ENCODE results near the gene ITGA8. TPM values are rescaled to one million over a fixed set of nuclear protein-coding genes. Genes with fewer than 3 reads are reported as not detected.

Gene ITGA8
- total RNA-seq, 1 donor from 2014 or later, result 1.7 TPM

DNA sequence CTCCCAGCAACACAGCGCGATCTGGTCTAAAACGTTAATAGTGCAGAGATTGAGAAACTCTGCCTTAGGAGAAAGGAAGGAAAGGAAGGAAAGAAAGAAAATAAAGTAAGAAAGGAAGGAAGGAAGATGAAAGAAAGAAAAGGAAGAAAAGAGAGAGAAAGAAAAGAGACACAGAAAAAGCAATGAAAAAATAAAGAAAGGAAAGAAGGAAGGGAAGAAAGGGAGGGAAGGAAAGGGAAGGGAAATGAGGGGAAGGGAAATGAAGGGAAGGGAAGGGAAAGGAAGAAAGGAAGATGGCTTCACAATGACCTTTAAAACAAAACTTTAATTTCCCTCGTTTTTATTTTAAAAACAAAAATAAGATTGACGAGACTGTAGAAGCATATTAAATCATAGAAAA lies 173.1 kb downstream of the ITGA8 start:
- Histone ChIP-seq H3K27me3 (ENCODE audit: low read depth) (no peaks in the 10 kb centered on the region), H3K4me1 (no peaks in the 10 kb centered on the region), H3K27ac (replicated peaks) (no peak overlapping the region), H3K4me3 (no peak overlapping the region), H3K36me3 (peaks cover 4% of the 10 kb centered on the region), H3K9me3 (replicated peaks) (peaks cover 24% of the 10 kb centered on the region)
- intact Hi-C loops (cut with micrococcal nuclease), result no loop called here
- DNase-seq, result no peak
- TF ChIP-seq, protein P1, sequence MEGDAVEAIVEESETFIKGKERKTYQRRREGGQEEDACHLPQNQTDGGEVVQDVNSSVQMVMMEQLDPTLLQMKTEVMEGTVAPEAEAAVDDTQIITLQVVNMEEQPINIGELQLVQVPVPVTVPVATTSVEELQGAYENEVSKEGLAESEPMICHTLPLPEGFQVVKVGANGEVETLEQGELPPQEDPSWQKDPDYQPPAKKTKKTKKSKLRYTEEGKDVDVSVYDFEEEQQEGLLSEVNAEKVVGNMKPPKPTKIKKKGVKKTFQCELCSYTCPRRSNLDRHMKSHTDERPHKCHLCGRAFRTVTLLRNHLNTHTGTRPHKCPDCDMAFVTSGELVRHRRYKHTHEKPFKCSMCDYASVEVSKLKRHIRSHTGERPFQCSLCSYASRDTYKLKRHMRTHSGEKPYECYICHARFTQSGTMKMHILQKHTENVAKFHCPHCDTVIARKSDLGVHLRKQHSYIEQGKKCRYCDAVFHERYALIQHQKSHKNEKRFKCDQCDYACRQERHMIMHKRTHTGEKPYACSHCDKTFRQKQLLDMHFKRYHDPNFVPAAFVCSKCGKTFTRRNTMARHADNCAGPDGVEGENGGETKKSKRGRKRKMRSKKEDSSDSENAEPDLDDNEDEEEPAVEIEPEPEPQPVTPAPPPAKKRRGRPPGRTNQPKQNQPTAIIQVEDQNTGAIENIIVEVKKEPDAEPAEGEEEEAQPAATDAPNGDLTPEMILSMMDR (IDR thresholded peaks at IDR 0.05; ENCODE audit: borderline replicate concordance), result no peak

DNA sequence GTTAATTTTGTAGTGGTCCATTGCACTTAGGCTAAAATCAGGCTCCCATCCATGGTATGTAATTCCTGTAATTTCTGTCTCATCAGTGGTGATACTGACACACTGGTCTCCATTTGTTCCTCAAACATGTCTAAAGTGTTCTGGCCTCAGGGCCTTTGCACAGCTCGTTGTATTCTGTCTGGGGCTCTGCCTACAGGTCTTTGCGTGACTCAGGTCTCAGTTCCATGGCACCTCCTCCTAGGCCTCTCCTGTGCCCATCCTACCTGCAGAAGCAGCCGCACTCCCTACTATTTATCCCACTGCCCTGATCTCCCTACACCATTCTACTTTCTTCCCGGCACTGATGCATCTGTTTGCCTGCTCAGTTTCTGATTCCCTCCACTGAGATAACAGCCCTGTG lies 173.8 kb downstream of the ITGA8 start:
- Histone ChIP-seq H3K4me1 (no peaks in the 10 kb centered on the region), H3K4me3 (no peak overlapping the region), H3K9me3 (replicated peaks) (peaks cover 24% of the 10 kb centered on the region), H3K27me3 (ENCODE audit: low read depth) (no peaks in the 10 kb centered on the region), H3K27ac (replicated peaks) (no peak overlapping the region), H3K36me3 (peaks cover 4% of the 10 kb centered on the region)
- TF ChIP-seq, protein P1 (IDR thresholded peaks at IDR 0.05; ENCODE audit: borderline replicate concordance), result no peak
- intact Hi-C loops (cut with micrococcal nuclease), result no loop called here
- no peak for DNase-seq

DNA sequence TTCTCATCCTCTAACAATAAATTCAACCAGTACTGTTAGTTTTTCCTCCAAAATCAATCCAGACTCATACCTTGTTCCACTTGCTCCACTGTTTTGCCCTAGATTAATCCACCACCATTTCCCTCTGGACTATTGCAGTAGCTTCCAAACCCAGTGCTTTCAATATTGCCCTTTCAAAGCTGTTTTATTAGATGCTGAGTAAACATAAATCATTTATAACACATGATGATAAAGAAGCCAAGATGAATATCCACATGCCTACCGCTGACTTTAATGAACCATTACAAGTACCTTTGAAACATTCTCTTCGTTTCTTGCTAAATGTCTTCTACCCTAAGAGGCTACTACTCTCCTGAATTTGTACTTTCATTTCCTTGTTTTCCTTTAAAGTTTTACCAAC lies 174.5 kb downstream of the ITGA8 start:
- H3K4me1 ChIP-seq, result no peaks in the 10 kb centered on the region
- no peak overlapping the region for H3K27ac ChIP-seq (replicated peaks)
- no peaks in the 10 kb centered on the region for H3K27me3 ChIP-seq (ENCODE audit: low read depth)
- no peak for DNase-seq
- peaks cover 2% of the 10 kb centered on the region for H3K36me3 ChIP-seq
- no peak overlapping the region for H3K4me3 ChIP-seq
- TF ChIP-seq, protein P1 (IDR thresholded peaks at IDR 0.05; ENCODE audit: borderline replicate concordance), result no peak
- intact Hi-C loops (cut with micrococcal nuclease), result no loop called here
- H3K9me3 ChIP-seq (replicated peaks), result peaks cover 24% of the 10 kb centered on the region

DNA sequence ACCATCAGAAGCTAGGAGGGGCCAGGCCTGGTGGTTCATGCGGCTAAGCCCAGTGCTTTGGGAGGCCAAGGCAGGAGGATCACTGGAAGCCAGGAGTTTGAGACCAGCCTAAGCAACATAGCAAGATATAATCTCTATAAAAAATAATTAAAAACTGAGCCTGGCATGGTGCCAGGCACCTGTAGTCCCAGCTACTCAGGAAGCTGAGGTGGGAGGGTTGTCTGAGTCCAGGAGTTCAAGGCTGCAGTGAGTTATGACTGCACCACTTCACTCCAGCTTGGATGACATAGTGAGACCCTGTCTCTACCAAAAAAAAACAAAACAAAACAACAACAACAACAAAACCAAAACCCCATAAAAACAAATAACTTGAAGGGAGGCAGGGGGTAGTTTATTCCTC lies 175.7 kb downstream of the ITGA8 start:
- H3K27ac ChIP-seq (replicated peaks), result no peak overlapping the region
- no peak for DNase-seq
- intact Hi-C loops (cut with micrococcal nuclease), result no loop called here
- peaks cover 30% of the 10 kb centered on the region for H3K9me3 ChIP-seq (replicated peaks)
- no peak overlapping the region for H3K4me3 ChIP-seq
- H3K27me3 ChIP-seq (ENCODE audit: low read depth), result no peaks in the 10 kb centered on the region
- TF ChIP-seq, protein P1 (IDR thresholded peaks at IDR 0.05; ENCODE audit: borderline replicate concordance), result no peak
- no peaks in the 10 kb centered on the region for H3K4me1 ChIP-seq
- no peaks in the 10 kb centered on the region for H3K36me3 ChIP-seq

DNA sequence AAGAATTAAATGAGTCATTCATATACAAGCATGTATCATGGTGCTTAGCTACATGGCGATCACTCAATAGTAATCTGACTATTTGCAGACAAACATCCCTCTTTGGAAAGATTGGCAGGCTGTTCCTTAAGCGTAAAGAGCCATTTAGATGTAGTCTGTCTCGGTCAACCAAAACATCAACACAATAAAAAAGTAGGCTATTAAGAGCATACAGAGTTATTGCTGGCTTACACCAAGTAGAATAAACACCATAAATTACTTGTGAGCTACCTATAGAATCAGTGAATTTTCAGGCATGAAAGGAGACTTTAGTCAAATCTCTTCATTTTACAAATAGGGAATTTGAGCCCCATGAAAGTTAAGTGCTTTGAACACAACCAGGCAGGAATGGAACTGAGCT lies 176.9 kb downstream of the ITGA8 start:
- no peak overlapping the region for H3K27ac ChIP-seq (replicated peaks)
- intact Hi-C loops (cut with micrococcal nuclease), result no loop called here
- TF ChIP-seq, protein P1 (IDR thresholded peaks at IDR 0.05; ENCODE audit: borderline replicate concordance), result no peak
- DNase-seq, result no peak
- peaks cover 30% of the 10 kb centered on the region for H3K9me3 ChIP-seq (replicated peaks)
- no peaks in the 10 kb centered on the region for H3K4me1 ChIP-seq
- no peaks in the 10 kb centered on the region for H3K36me3 ChIP-seq
- H3K4me3 ChIP-seq, result no peak overlapping the region
- no peaks in the 10 kb centered on the region for H3K27me3 ChIP-seq (ENCODE audit: low read depth)

DNA sequence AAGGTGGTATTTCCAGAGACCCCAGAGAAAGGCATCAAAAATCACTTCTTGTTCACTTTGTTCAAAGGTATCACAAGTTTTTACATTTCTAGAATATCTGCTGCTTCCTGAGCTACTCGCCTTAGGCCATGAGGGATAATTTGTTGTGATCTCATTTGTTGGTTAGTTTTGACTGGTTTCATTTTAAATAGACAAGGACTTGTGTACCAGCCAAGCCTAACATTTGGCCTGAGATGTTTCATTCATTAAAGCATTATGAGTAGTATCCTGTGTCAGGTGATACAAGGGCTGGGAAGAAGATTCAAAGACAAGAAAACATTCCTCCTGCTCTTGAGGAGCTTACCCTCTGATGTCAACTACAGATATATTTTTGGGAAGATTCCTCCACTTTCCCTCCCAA lies 178.3 kb downstream of the ITGA8 start:
- TF ChIP-seq, protein P1 (IDR thresholded peaks at IDR 0.05; ENCODE audit: borderline replicate concordance), result no peak
- no peaks in the 10 kb centered on the region for H3K4me1 ChIP-seq
- no peaks in the 10 kb centered on the region for H3K36me3 ChIP-seq
- no peak overlapping the region for H3K4me3 ChIP-seq
- no peak for DNase-seq
- H3K27me3 ChIP-seq (ENCODE audit: low read depth), result no peaks in the 10 kb centered on the region
- peaks cover 30% of the 10 kb centered on the region for H3K9me3 ChIP-seq (replicated peaks)
- intact Hi-C loops (cut with micrococcal nuclease), result no loop called here
- no peak overlapping the region for H3K27ac ChIP-seq (replicated peaks)

Data from left ventricle myocardium inferior (tissue), 1 donor.